Transverse colon (tissue), 3 donors: Measurements from ENCODE around the gene LYRM4.

ENCODE experiments used
- CTCF ChIP-seq, 5 experiments: fragments of 200-600 bp in 3 of 5; fragments of 450-650 bp in 2 of 5; sonication (generic) in 3 of 5; IDR thresholded peaks; 1 replicate in 2 of 5; 2 replicates in 3 of 5; pipeline ENCODE4 v1.5.1; 2016 to 2017; ENCODE audit warnings: antibody characterized with exemption in 5 of 5, inconsistent platforms in 3 of 5, mild to moderate bottlenecking in 2 of 5, moderate library complexity in 1 of 5
- EP300 ChIP-seq: sonication (generic); formaldehyde crosslinking; IDR thresholded peaks from one replicate; pipeline ENCODE4 v1.6.1; 2017; ENCODE audit warnings: antibody characterized with exemption, low read depth

- TF ChIP-seq CTCF (IDR thresholded peaks at IDR 0.05) (no peak), EP300 (no peak)
Measured at GRCh38 chr6:5120011-5120410, 140.7 kb downstream of the LYRM4 start.
